NCI-H774 (cell line): ENCODE results near the gene IDUA.
"Not testable (repeated sequence)": the region's sequence is repeated elsewhere in the genome, so short reads cannot be mapped to it uniquely, and the experiment has no call there.

Source experiments
- DNase-seq: peaks from one replicate; lab custom pipeline; 2025; lab: John Stamatoyannopoulos, UW

IDUA gene

GRCh38 chr4:1046581-1047011 lies 59.8 kb downstream of the IDUA start:
- not testable (repeated sequence) for DNase-seq

GRCh38 chr4:1047106-1047975 lies 60.5 kb downstream of the IDUA start:
- no peak for DNase-seq

- no peak for DNase-seq
Measured at GRCh38 chr4:1047976-1048772, 61.3 kb downstream of the IDUA start.

- DNase-seq, result no peak
Measured at GRCh38 chr4:1048773-1049590, 62.1 kb downstream of the IDUA start.

- DNase-seq, result no peak
Measured at GRCh38 chr4:1049591-1049905, 62.7 kb downstream of the IDUA start.

GRCh38 chr4:1050486-1051213 lies 63.8 kb downstream of the IDUA start:
- DNase-seq, result no peak

- DNase-seq, result no peak
Measured at GRCh38 chr4:1051472-1051871, 64.6 kb downstream of the IDUA start.

- DNase-seq, result no peak
Measured at GRCh38 chr4:1052231-1052671, 65.4 kb downstream of the IDUA start.

- DNase-seq, result no peak
Measured at GRCh38 chr4:1053080-1053661, 66.3 kb downstream of the IDUA start.

- not testable (repeated sequence) for DNase-seq
Measured at GRCh38 chr4:1053891-1054290, 67.0 kb downstream of the IDUA start.
